IPS-NIHi7 (cell line): Measurements from ENCODE around the gene BCAR1.
"Not testable (repeated sequence)": the region's sequence is repeated elsewhere in the genome, so short reads cannot be mapped to it uniquely, and the experiment has no call there.

Source experiments
- DNase-seq: peaks from one replicate; pipeline ENCODE4 v3.0.0; 2012; ENCODE audit warnings: mixed read lengths; ENCODE audit errors: extremely low spot score

Gene BCAR1

DNA sequence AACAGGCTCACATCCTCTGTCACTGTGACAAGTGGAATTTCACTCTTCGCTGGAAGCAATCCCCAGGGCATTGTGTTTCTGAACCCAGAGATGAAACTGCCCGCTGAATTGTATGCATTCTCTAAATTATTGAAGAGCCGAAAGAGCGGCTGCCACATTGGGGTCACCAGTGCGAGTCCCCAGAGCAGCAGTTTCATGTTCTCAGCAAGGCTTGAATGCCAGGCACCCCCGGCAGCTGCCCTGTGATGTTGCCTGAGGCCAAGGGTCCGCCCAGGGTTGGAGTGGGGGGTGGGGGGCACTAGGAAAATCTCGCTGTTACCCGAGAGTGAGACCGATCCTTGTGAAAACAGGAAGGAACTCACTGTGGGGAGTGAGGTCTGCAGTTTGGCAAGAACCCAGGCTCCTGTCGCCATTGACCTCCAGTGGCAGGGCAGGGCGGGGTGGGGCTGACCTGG lies 20.7 kb upstream of the BCAR1 start:
- peak; percentile 17 for DNase-seq

DNA sequence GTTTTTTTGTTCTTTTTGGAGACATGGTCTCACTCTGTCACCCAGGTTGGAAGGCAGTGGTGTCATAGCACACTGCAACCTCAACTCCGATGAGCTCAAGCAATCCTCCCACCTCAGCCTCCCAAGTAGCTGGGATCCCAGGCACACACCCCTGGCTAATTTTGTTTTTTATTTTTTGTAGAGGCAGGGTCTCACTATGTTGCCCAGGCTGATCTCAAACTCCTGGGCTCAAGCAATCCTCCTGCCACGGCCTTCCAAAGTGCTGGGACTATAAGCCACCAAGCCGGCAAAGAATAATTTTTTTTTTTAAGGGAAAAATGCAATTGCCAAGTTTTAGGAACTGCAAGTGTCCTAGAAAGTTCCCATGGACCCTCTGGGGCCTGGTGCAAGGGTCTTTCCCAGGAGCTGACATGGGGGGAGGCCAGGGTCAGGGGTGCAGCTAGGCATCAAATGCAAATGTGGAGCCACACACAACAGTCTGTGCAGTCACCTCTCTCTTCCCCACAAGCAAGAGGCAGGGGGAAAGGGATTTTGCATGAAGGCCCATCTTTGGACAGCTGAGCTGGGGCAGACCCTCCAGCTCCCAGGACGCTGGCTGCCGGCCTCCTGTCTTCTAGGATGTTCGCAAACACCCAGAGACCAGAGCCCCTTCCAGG lies 20.1 kb upstream of the BCAR1 start:
- no peak for DNase-seq

- not testable (repeated sequence) for DNase-seq
Observed at GRCh38 chr16:75269358-75269757, 17.9 kb upstream of the BCAR1 start.

- no peak for DNase-seq
Observed at GRCh38 chr16:75267631-75268264, 16.3 kb upstream of the BCAR1 start.

GRCh38 chr16:75266738-75267630 lies 15.6 kb upstream of the BCAR1 start:
- no peak for DNase-seq

DNA sequence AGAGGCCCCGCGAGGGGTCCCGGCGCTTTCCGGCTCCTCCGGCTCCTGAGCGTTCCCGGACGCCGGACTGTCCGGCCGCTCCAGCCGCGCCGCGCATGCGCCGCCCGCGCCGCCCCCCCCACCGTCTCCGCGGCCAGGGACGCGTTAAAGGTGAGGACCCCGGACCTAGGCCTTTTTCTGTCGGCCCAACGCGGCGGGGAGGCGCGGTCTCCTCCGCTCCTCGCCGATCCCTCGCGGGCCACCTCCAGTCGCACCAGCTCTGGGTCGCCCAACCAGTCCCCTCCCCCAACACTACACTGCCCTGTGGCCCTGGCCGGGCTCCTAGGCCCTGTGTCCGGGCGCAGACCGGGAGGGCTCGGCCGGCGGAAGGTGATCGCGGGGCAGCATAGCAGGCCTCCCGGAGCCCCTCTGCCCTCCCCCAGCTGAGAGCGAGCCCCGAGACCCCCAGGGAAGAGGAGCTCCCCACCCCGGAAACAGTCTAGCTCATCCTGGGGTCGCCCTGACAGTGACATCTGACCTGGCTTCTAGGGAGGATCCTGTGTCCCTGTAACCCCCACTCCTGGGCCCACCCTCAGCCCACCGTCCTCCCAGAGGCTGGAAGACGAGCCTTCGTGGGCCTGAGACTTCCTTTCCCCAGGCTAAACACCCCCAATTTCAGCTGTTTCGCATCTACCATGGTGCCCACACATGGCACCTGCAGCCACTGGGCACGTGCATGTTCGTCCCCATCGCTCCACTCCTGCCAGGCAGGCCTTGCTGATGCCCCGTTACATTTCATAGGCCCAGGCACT lies 14.7 kb upstream of the BCAR1 start:
- DNase-seq, result peak; percentile 96

- no peak for DNase-seq
Observed at GRCh38 chr16:75264999-75265910, 13.8 kb upstream of the BCAR1 start.

DNA sequence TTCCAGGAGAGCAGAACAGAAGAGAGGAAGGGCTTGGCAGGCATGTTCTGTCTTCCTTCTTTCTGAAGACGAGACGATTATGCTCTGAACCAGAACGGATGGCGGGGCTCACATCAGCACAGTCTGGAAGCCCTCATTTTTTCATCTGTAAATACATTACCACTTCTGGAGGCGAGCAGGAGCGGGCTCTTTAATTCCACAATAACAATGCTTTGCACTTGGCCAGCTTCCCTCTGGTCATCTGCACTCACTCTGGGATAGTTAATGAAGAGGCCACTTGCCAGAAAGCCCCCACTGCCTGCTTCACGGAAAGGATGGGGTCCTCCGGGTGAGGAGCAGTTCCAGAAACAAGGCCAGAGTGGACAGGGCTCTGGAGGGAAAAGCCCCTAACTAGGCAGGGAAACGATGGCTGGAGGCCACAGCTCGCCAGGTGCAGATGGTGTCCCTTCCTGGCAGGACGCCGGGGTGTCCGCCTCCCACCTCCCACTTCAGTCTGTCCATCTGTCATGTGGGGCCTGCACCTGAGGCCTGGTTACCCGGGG lies 13.1 kb upstream of the BCAR1 start:
- DNase-seq, result no peak

- DNase-seq, result no peak
Observed at GRCh38 chr16:75263963-75264445, 12.6 kb upstream of the BCAR1 start.

DNA sequence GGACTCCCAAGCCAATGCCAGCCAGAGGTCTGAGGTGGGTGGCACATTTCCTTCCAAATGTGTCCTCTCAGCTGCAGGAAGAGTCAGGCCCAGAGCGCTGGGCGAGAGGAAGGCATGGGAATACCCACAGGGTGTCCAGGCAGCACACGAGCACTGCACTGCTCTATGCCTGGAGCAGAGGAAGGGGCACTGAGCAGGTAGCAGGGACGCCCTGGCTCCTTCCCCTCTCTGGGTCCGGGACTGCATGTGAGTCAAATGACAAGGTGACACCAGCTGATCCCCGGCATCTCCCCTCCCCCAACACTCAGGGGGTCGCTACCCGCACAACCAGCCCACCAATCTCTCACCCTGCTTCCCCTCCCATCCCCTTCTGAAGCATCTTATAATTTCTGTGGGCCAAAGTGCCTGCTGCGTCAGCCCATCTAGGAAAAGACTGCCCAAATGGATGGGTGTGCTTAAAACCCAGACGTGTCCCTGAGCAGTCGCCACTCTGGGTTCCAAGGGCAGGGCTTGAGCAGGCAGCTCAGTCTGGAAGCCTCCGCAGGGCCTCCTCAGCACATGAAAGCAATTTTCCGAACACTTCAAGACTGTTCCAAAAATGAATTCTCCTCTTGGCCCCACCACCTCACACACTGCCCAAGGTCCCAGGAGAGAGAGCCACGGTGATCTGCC lies 12.0 kb upstream of the BCAR1 start:
- no peak for DNase-seq

- no peak for DNase-seq
Observed at GRCh38 chr16:75262800-75263127, 11.3 kb upstream of the BCAR1 start.

GRCh38 chr16:75262104-75262799 lies 10.8 kb upstream of the BCAR1 start:
- no peak for DNase-seq

DNA sequence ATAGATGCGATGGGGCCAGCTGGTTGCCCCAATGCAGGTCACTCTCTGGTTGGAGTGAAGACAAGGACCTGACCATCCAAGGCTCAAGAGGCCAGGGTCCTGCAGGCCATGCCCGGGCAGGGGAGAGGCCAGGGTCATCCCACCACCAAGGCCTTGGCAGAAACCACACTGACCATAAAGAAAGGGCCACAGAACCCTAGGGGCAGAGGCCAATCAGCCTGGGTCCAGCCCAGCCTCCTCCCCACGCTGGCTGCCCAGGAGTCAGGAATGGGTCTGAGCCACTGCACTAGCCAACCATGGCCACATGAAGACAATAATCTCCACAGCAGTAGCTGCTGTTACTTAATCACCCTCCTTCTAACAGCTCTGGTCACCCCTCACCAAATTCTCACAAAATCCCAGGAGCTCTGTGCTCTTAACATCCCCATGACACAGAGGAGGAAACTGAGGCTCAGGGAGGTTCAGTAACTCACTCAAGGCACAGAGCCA lies 10.2 kb upstream of the BCAR1 start:
- DNase-seq, result no peak

DNA sequence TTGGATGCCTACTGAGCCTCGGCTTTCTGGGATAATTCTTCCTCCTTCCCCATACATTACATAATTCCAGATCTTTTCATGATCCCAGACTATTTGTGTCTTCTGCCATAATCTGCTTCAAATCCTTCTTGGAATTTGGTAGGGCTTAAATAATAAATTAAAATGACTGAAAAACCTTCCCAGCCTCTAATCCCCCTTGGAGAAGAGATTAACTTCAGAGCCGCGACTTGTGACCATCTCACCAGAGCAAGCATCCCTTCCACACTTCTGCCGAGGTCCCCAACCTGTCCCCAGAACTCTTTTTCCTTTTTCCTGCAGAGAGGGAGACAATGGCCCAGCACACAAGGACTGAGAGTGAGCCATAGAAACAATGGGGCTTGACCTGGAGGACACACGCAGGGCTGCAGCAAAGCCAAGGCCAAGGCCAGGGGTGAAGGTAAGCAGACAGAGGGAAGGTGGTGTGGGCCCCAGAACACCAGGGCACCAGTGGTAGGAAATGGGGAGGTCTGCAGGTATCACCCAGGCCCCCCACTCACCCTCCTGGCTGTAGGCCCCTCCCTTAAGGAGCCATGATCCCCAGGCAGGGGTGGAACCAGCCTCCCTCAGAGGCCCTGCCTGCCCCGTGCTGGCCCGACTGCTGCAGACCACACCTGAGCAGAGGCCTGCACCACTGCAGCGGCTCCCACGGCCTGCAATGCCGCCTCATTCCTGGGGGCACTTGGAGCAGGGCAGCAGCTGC lies 9.6 kb upstream of the BCAR1 start:
- no peak for DNase-seq

DNA sequence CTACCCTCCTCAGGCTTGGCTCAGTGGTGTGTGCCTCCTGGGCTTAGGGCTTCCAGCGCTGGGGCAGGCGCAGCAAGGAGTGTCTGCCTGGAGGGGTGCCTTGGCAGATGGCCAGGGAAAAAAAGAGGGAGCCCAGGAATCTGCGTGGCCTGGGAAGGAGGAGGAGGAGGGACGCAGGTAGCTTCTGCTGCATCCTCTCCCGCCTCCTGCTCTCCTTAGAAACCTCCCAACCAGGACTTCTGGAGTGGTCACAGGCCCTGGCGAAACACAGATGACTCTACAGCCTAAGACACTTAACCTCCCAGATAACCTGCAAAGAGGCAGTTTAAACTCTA lies 7.3 kb upstream of the BCAR1 start:
- no peak for DNase-seq

DNA sequence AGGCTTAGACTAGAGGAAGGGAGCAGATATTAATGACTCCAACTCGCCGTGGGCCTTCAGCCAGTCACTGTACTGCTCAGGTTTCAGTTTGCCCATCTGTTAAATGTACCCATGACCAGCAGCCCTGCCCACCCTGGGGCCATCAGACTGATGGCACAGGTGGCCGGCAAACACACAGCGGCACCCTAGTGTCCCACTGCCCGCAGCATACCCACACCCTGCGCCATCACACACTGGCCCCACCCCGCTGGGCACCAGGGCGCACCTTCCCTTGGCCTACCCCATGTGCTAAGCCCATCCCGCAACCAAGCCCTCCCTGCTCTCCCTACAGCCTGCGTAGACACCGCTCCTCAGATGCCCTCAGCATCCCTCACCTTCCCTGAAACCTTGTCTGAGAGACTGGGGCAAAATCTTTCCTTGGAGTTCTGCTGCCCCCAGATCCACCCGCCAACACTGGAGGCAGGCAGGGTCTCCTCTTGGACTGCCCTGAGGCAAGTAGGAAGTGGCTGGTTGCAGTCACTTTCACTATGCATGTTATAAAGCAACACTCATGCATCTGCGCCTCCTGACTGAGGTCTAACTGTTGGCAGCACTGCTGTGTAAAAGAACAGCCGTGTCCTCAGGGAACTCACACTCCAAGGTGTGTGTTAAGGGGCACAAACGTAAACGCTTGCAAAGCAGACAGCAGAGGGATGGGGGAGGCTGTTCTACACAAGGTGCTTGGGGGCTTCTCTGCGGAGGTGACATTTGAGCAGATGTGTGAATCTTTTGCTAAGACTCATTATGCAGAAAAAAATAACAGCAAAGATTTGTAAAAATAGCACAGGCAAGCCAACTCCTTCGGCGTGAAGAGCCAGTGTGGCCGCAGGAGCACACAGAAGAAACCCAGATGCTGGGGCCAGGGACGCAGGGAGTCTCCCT lies 6.7 kb upstream of the BCAR1 start:
- no peak for DNase-seq

DNA sequence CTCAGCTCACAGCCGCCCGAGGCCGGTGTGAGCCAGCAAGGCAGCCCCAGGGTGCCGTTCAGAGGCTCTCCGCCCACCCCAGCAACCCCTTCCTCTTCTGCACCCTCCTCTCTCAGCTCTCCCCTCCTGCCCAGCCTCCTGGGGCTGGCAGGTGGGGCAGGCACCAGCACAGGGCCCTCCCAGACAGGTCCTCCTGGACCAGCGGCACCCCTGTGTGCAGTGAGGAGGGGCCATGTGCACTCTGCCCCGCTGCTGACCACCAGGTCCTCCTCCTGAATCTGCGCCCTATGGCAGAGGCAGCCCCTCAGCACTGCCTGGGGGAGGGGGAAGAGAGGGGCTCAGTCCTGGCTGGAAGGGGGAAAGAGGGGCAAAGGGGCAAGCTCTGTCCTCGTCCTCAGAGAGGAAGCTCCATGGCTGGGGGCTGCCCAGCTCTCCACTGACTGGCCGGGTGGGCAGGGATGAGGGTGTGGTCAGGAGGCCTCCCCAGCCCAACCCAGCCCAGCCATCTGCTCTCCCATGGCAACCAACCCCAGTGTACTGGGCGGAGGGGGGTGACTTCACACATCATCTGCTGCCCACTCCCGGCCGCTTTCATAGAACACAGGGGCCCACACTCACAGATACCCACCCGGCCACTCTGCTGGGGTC lies 5.4 kb upstream of the BCAR1 start:
- no peak for DNase-seq
